Karpas-422 (cell line): ENCODE results near the gene LBX2. TPM values are rescaled to one million over a fixed set of nuclear protein-coding genes. Genes with fewer than 3 reads are reported as not detected.

ENCODE experiments used
- DNase-seq: peaks from one replicate; pipeline ENCODE4 v3.0.0-alpha.2; 2015
- H2AFZ ChIP-seq: fragments of 200-600 bp; sonication (generic); 2 replicates; pipeline ENCODE4 v1.6.1; 2014; ENCODE audit warnings: antibody characterized with exemption, low read length, mixed read lengths
- H3K27ac ChIP-seq: fragments of 200-600 bp; sonication (generic); 2 replicates; pipeline ENCODE4 v1.5.1; 2014; ENCODE audit warnings: mild to moderate bottlenecking, low read length, moderate library complexity
- H3K27me3 ChIP-seq: fragments of 200-600 bp; sonication (generic); 2 replicates; pipeline ENCODE4 v1.6.1; 2014; ENCODE audit warnings: low read length, mixed read lengths
- H3K36me3 ChIP-seq: fragments of 200-600 bp; sonication (generic); 2 replicates; pipeline ENCODE4 v1.6.1; 2014; ENCODE audit warnings: low read length, mixed read lengths; ENCODE audit not compliant: insufficient read depth
- H3K4me1 ChIP-seq: fragments of 200-600 bp; sonication (generic); 2 replicates; pipeline ENCODE4 v1.6.1; 2014; ENCODE audit warnings: mild to moderate bottlenecking, low read length, mixed read lengths
- H3K4me2 ChIP-seq: fragments of 200-600 bp; sonication (generic); 2 replicates; pipeline ENCODE4 v1.6.1; 2014; ENCODE audit warnings: low read length, low read depth, mild to moderate bottlenecking; ENCODE audit not compliant: poor library complexity, severe bottlenecking
- H3K4me3 ChIP-seq: fragments of 200-600 bp; sonication (generic); 2 replicates; pipeline ENCODE4 v1.5.1; 2014; ENCODE audit warnings: mild to moderate bottlenecking, antibody characterized with exemption, low read length, mixed read lengths
- H3K79me2 ChIP-seq: fragments of 200-600 bp; sonication (generic); 2 replicates; pipeline ENCODE4 v1.6.1; 2014; ENCODE audit warnings: mild to moderate bottlenecking, low read length, mixed read lengths
- H3K9ac ChIP-seq: fragments of 200-600 bp; sonication (generic); 2 replicates; pipeline ENCODE4 v1.6.0; 2014; ENCODE audit warnings: low read length
- H3K9me2 ChIP-seq: fragments of 200-600 bp; sonication (generic), shearing (Covaris generic); replicated peaks from 2 replicates; pipeline ENCODE4 v1.6.0; 2014; ENCODE audit warnings: mild to moderate bottlenecking, low read length, moderate library complexity; ENCODE audit not compliant: insufficient read depth
- H3K9me3 ChIP-seq: fragments of 300-700, 200-600 bp; sonication (generic); 2 replicates; pipeline ENCODE4 v1.6.1; 2014; ENCODE audit warnings: low read length, mixed read lengths
- H4K20me1 ChIP-seq: fragments of 200-600 bp; sonication (generic); 2 replicates; pipeline ENCODE4 v1.6.1; 2014; ENCODE audit warnings: mild to moderate bottlenecking, antibody characterized with exemption, low read length, low read depth; ENCODE audit not compliant: insufficient read depth
- total RNA-seq: library from RNA; depleted of rRNA; stranded (reverse); fragments of >200 nt; shearing (Covaris generic); gene quantifications from 2 replicates; pipeline ENCODE4 v1.2.3, GENCODE V29; 2014; ENCODE audit warnings: low replicate concordance

Gene LBX2
- total RNA-seq, 1 experiment from 2014 or later: 7.2 TPM

- H3K4me3 ChIP-seq: peak overlapping the region; percentile 83
- no peaks in the 10 kb centered on the region for H3K9me3 ChIP-seq
- H3K4me1 ChIP-seq: peaks cover 65% of the 10 kb centered on the region
- H3K36me3 ChIP-seq: peaks cover 9% of the 10 kb centered on the region; the same call in 1 of the 2 replicates
- no peak for DNase-seq
- H3K9ac ChIP-seq: peak overlapping the region; percentile 89
- H3K4me2 ChIP-seq: peak overlapping the region; percentile 89
- H2AFZ ChIP-seq: peak overlapping the region; percentile 61
- H3K27ac ChIP-seq: peak overlapping the region; percentile 69
- no peaks in the 10 kb centered on the region for H4K20me1 ChIP-seq
- H3K79me2 ChIP-seq: peaks cover 33% of the 10 kb centered on the region
- H3K9me2 ChIP-seq: no peaks in the 10 kb centered on the region
- no peaks in the 10 kb centered on the region for H3K27me3 ChIP-seq
These were observed 4.4 kb upstream of the LBX2 start for GRCh38 chr2:74503506-74504475.

- Histone ChIP-seq H3K36me3 (peaks cover 9% of the 10 kb centered on the region; the same call in 1 of the 2 replicates), H3K9me3 (no peaks in the 10 kb centered on the region), H3K4me2 (peak overlapping the region; percentile 89), H3K9me2 (no peaks in the 10 kb centered on the region), H4K20me1 (no peaks in the 10 kb centered on the region), H2AFZ (peak overlapping the region; percentile 61), H3K4me3 (peak overlapping the region; percentile 83), H3K27me3 (no peaks in the 10 kb centered on the region), H3K4me1 (peaks cover 58% of the 10 kb centered on the region), H3K79me2 (peaks cover 33% of the 10 kb centered on the region), H3K27ac (peak overlapping the region; percentile 65), H3K9ac (peak overlapping the region; percentile 89)
- DNase-seq: peak; percentile 90
These were observed 3.5 kb upstream of the LBX2 start for GRCh38 chr2:74502720-74503505.

- peaks cover 56% of the 10 kb centered on the region for H3K4me1 ChIP-seq
- H3K36me3 ChIP-seq: peaks cover 9% of the 10 kb centered on the region; the same call in 1 of the 2 replicates
- H3K9ac ChIP-seq: peak overlapping the region; percentile 89
- H4K20me1 ChIP-seq: no peaks in the 10 kb centered on the region
- H3K9me3 ChIP-seq: no peaks in the 10 kb centered on the region
- H2AFZ ChIP-seq: peak overlapping the region; percentile 61; the same call in 1 of the 2 replicates
- no peak for DNase-seq
- H3K4me3 ChIP-seq: peak overlapping the region; percentile 83
- H3K4me2 ChIP-seq: peak overlapping the region; percentile 89
- no peaks in the 10 kb centered on the region for H3K9me2 ChIP-seq
- peaks cover 33% of the 10 kb centered on the region for H3K79me2 ChIP-seq
- H3K27ac ChIP-seq: peak overlapping the region; percentile 65
- H3K27me3 ChIP-seq: no peaks in the 10 kb centered on the region
These were observed 2.8 kb upstream of the LBX2 start for GRCh38 chr2:74502147-74502719.

GRCh38 chr2:74501335-74502071, 2.1 kb upstream of the LBX2 start:
- H2AFZ ChIP-seq: no peak overlapping the region
- H4K20me1 ChIP-seq: no peaks in the 10 kb centered on the region
- DNase-seq: peak; percentile 51
- H3K4me2 ChIP-seq: peak overlapping the region; percentile 89
- H3K9me2 ChIP-seq: no peaks in the 10 kb centered on the region
- H3K36me3 ChIP-seq: peaks cover 9% of the 10 kb centered on the region; the same call in 1 of the 2 replicates
- peaks cover 53% of the 10 kb centered on the region for H3K4me1 ChIP-seq
- H3K9ac ChIP-seq: peak overlapping the region; percentile 89
- H3K9me3 ChIP-seq: no peaks in the 10 kb centered on the region
- H3K27ac ChIP-seq: no peak overlapping the region
- no peaks in the 10 kb centered on the region for H3K27me3 ChIP-seq
- H3K4me3 ChIP-seq: peak overlapping the region; percentile 83; the same call in 1 of the 2 replicates
- H3K79me2 ChIP-seq: peaks cover 27% of the 10 kb centered on the region

- no peaks in the 10 kb centered on the region for H3K9me2 ChIP-seq
- H3K27ac ChIP-seq: no peak overlapping the region
- H3K9me3 ChIP-seq: no peaks in the 10 kb centered on the region
- H3K27me3 ChIP-seq: no peaks in the 10 kb centered on the region
- H3K4me1 ChIP-seq: peaks cover 43% of the 10 kb centered on the region
- H3K4me2 ChIP-seq: no peak overlapping the region
- no peak overlapping the region; the same call in 1 of the 2 replicates for H3K9ac ChIP-seq
- no peak overlapping the region for H2AFZ ChIP-seq
- H4K20me1 ChIP-seq: no peaks in the 10 kb centered on the region
- no peak for DNase-seq
- peaks cover 19% of the 10 kb centered on the region for H3K79me2 ChIP-seq
- H3K4me3 ChIP-seq: no peak overlapping the region
- H3K36me3 ChIP-seq: 0 out of 2 replicates have a peak, but pooled peaks cover 4% of the 10 kb centered on the region
These were observed 1.2 kb upstream of the LBX2 start for GRCh38 chr2:74500578-74500946.

- Histone ChIP-seq H3K4me2 (no peak overlapping the region), H3K9ac (no peak overlapping the region), H3K27ac (no peak overlapping the region), H3K9me3 (no peaks in the 10 kb centered on the region), H3K4me1 (peaks cover 38% of the 10 kb centered on the region), H2AFZ (no peak overlapping the region), H4K20me1 (no peaks in the 10 kb centered on the region), H3K36me3 (no peaks in the 10 kb centered on the region), H3K4me3 (no peak overlapping the region), H3K27me3 (no peaks in the 10 kb centered on the region), H3K9me2 (no peaks in the 10 kb centered on the region), H3K79me2 (peaks cover 15% of the 10 kb centered on the region)
- DNase-seq: no peak
These were observed 656 bp upstream of the LBX2 start for GRCh38 chr2:74499940-74500577.

- no peaks in the 10 kb centered on the region for H3K9me3 ChIP-seq
- no peak overlapping the region for H3K4me2 ChIP-seq
- peaks cover 25% of the 10 kb centered on the region for H3K4me1 ChIP-seq
- H3K9ac ChIP-seq: no peak overlapping the region
- no peaks in the 10 kb centered on the region for H3K27me3 ChIP-seq
- no peak overlapping the region for H2AFZ ChIP-seq
- H3K9me2 ChIP-seq: no peaks in the 10 kb centered on the region
- no peaks in the 10 kb centered on the region for H4K20me1 ChIP-seq
- no peak overlapping the region for H3K4me3 ChIP-seq
- DNase-seq: no peak
- H3K79me2 ChIP-seq: peaks cover 11% of the 10 kb centered on the region
- peaks cover 6% of the 10 kb centered on the region; the same call in 1 of the 2 replicates for H3K36me3 ChIP-seq
- no peak overlapping the region for H3K27ac ChIP-seq
These were observed 720 bp downstream of the LBX2 start for GRCh38 chr2:74498500-74499266.
